DND-41 (cell line): ENCODE results near the gene CTXN1.

ENCODE experiments used
- EZH2 ChIP-seq: IDR thresholded peaks from 3 replicates; pipeline ENCODE4 v1.6.1; 2012; ENCODE audit warnings: borderline replicate concordance, low read depth, mild to moderate bottlenecking, moderate library complexity, low read length, inconsistent platforms; ENCODE audit not compliant: severe bottlenecking
- TF ChIP-seq, protein P1 (sequence below): IDR thresholded peaks from 2 replicates; pipeline ENCODE4 v1.5.1; 2012; ENCODE audit warnings: borderline replicate concordance, low read length, moderate library complexity, mild to moderate bottlenecking; ENCODE audit not compliant: poor library complexity, severe bottlenecking; ENCODE audit errors: extremely low read depth

DNA sequence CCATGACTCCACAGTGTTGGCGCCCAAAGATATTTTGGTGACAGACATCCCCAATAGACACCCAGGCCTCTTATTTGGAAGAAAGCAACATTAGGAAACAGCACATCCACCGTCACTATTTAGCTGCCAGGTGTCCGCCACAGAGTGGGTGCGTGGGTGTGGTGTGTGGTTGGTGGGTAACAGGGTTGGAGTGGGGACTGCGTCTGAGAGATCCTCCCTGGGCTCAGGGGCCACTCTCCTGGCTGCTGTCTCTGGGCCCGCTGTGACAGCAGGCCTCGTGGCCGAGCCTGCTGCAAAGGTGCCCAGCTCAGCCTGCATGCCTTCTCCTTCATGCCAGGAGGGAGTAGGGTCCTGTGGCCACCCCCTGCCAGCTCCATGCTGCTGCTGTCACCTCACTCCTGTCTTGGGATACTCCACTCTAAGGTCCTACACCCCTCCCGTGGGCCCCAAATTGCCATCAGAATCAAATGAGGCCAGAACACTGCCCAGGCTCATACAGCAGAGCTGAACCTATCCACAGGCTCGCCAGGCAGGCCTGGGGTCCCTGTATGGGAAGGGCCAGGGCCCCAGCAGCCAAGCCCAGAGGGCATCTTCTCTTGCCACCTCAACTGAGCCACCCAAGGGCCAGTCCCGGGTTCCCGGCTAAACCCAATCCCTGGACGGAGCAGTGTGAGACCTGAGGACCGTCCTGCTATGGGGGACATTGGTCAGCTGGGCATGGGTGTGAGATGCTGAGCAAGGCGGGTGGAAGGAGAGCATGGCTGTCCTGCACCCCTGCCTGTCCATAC is 42.3 kb upstream of the CTXN1 start:
- TF ChIP-seq, protein P1, sequence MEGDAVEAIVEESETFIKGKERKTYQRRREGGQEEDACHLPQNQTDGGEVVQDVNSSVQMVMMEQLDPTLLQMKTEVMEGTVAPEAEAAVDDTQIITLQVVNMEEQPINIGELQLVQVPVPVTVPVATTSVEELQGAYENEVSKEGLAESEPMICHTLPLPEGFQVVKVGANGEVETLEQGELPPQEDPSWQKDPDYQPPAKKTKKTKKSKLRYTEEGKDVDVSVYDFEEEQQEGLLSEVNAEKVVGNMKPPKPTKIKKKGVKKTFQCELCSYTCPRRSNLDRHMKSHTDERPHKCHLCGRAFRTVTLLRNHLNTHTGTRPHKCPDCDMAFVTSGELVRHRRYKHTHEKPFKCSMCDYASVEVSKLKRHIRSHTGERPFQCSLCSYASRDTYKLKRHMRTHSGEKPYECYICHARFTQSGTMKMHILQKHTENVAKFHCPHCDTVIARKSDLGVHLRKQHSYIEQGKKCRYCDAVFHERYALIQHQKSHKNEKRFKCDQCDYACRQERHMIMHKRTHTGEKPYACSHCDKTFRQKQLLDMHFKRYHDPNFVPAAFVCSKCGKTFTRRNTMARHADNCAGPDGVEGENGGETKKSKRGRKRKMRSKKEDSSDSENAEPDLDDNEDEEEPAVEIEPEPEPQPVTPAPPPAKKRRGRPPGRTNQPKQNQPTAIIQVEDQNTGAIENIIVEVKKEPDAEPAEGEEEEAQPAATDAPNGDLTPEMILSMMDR = no peak
- no peak for TF ChIP-seq EZH2
